GM18520 (cell line): ENCODE results near the gene MIB2.
"Not testable (repeated sequence)": the region's sequence is repeated elsewhere in the genome, so short reads cannot be mapped to it uniquely, and the experiment has no call there.

ENCODE experiments used
- ATAC-seq: cut with Tn5 transposase; IDR thresholded peaks from one replicate; pipeline ENCODE4 v1.9.1; 2021; ENCODE audit not compliant: unreplicated experiment

MIB2 gene

GRCh38 chr1:1615256-1616044 lies at the start of gene MIB2:
Gene MIB2 (plus strand): TSS chr1:1615500. CDS start chr1:1623453, 7,953 bp downstream.
- peak; percentile 74 for ATAC-seq

- ATAC-seq: no peak
These were observed 48.0 kb upstream of the MIB2 start for GRCh38 chr1:1567152-1567875.

GRCh38 chr1:1567891-1568291 lies 47.4 kb upstream of the MIB2 start:
- no peak for ATAC-seq

GRCh38 chr1:1569341-1569740 lies 46.0 kb upstream of the MIB2 start:
- no peak for ATAC-seq

GRCh38 chr1:1573843-1574720 lies 41.2 kb upstream of the MIB2 start:
- ATAC-seq: peak; percentile 69

- ATAC-seq: peak; percentile 83
These were observed 40.4 kb upstream of the MIB2 start, which contains the start of gene SSU72 for GRCh38 chr1:1574721-1575537. Gene SSU72 (minus strand): TSS chr1:1574863. CDS start chr1:1574557, 306 bp downstream.

- ATAC-seq: no peak
These were observed 37.8 kb upstream of the MIB2 start for GRCh38 chr1:1577367-1578011.

GRCh38 chr1:1578371-1578940 lies 36.8 kb upstream of the MIB2 start:
- no peak for ATAC-seq

GRCh38 chr1:1582585-1583346 lies 32.5 kb upstream of the MIB2 start:
- ATAC-seq: no peak

- ATAC-seq: no peak
These were observed 31.8 kb upstream of the MIB2 start for GRCh38 chr1:1583347-1584010.

- ATAC-seq: no peak
These were observed 23.8 kb upstream of the MIB2 start for GRCh38 chr1:1591452-1591851.

- ATAC-seq: no peak
These were observed 21.3 kb upstream of the MIB2 start for GRCh38 chr1:1593834-1594601.

GRCh38 chr1:1594602-1595260 lies 20.6 kb upstream of the MIB2 start:
- ATAC-seq: no peak

- ATAC-seq: not testable (repeated sequence)
These were observed 20.0 kb upstream of the MIB2 start for GRCh38 chr1:1595341-1595740.

- no peak for ATAC-seq
These were observed 18.6 kb upstream of the MIB2 start for GRCh38 chr1:1596493-1597274.

GRCh38 chr1:1597275-1597930 lies 17.9 kb upstream of the MIB2 start:
- no peak for ATAC-seq
